Measurements from ENCODE around the gene WDR45B.

Gene WDR45B

GRCh38 chr17:82629748-82630147 lies 18.5 kb downstream of the WDR45B start:
- no peak for DNase-seq (ENCODE audit: low read depth)

GRCh38 chr17:82627405-82627804 lies 20.8 kb downstream of the WDR45B start:
- DNase-seq (ENCODE audit: low read depth) = no peak

GRCh38 chr17:82623707-82624106 lies 24.5 kb downstream of the WDR45B start:
- DNase-seq (ENCODE audit: low read depth) = no peak

GRCh38 chr17:82619641-82620040 lies 28.6 kb downstream of the WDR45B start:
- no peak for DNase-seq (ENCODE audit: low read depth)

- no peak for DNase-seq (ENCODE audit: low read depth)
Observed at GRCh38 chr17:82619211-82619610, 29.0 kb downstream of the WDR45B start.

GRCh38 chr17:82616021-82616711 lies 32.1 kb downstream of the WDR45B start:
- DNase-seq (ENCODE audit: low read depth) = no peak

- no peak for DNase-seq (ENCODE audit: low read depth)
Observed at GRCh38 chr17:82615084-82616020, 32.9 kb downstream of the WDR45B start.

- DNase-seq (ENCODE audit: low read depth) = no peak
Observed at GRCh38 chr17:82614095-82614631, 34.1 kb downstream of the WDR45B start.

GRCh38 chr17:82613283-82614094 lies 34.8 kb downstream of the WDR45B start:
- DNase-seq (ENCODE audit: low read depth) = no peak

GRCh38 chr17:82611140-82612058 lies 36.8 kb downstream of the WDR45B start:
- peak; percentile 15 for DNase-seq (ENCODE audit: low read depth)

- no peak for DNase-seq (ENCODE audit: low read depth)
Observed at GRCh38 chr17:82609655-82610054, 38.6 kb downstream of the WDR45B start.

- no peak for DNase-seq (ENCODE audit: low read depth)
Observed at GRCh38 chr17:82608816-82609215, 39.4 kb downstream of the WDR45B start.

- no peak for DNase-seq (ENCODE audit: low read depth)
Observed at GRCh38 chr17:82605939-82606600, 42.2 kb downstream of the WDR45B start.

- DNase-seq (ENCODE audit: low read depth) = no peak
Observed at GRCh38 chr17:82604532-82604931, 43.7 kb downstream of the WDR45B start.

GRCh38 chr17:82603981-82604448 lies 44.2 kb downstream of the WDR45B start:
- DNase-seq (ENCODE audit: low read depth) = no peak

- no peak for DNase-seq (ENCODE audit: low read depth)
Observed at GRCh38 chr17:82602986-82603710, 45.1 kb downstream of the WDR45B start.

GRCh38 chr17:82602487-82602886 lies 45.8 kb downstream of the WDR45B start:
- DNase-seq (ENCODE audit: low read depth) = no peak

- no peak for DNase-seq (ENCODE audit: low read depth)
Observed at GRCh38 chr17:82601447-82602000, 46.7 kb downstream of the WDR45B start.

- DNase-seq (ENCODE audit: low read depth) = no peak
Observed at GRCh38 chr17:82600731-82601446, 47.4 kb downstream of the WDR45B start.
